Mesodermal cell (in vitro differentiated cells): Measurements from ENCODE around the gene FBXW4.

Experiments
- H3K27ac ChIP-seq: 2 replicates; pipeline ENCODE4 v1.7.0; 2013; ENCODE audit warnings: mild to moderate bottlenecking, low read depth, low read length, moderate library complexity; ENCODE audit not compliant: severe bottlenecking
- H3K36me3 ChIP-seq: 2 replicates; pipeline ENCODE4 v1.7.1; 2013; ENCODE audit warnings: mild to moderate bottlenecking, low read length, moderate library complexity; ENCODE audit not compliant: control insufficient read depth, insufficient read depth
- H3K4me1 ChIP-seq: one replicate; pipeline ENCODE4 v1.7.1; 2013; ENCODE audit warnings: mild to moderate bottlenecking, low read length; ENCODE audit not compliant: insufficient read depth, control insufficient read depth, poor library complexity, severe bottlenecking
- H3K4me3 ChIP-seq: 2 replicates; pipeline ENCODE4 v1.7.0; 2013; ENCODE audit warnings: low read length, control low read depth, mild to moderate bottlenecking; ENCODE audit not compliant: insufficient read depth, poor library complexity, severe bottlenecking; ENCODE audit errors: extremely low read depth
- H3K9me3 ChIP-seq: 2 replicates; pipeline ENCODE4 v1.7.1; 2013; ENCODE audit warnings: mild to moderate bottlenecking, low read length, moderate library complexity; ENCODE audit not compliant: control insufficient read depth
- WGBS, 2 experiments: methylation state at CpG; one replicate each; pipeline ENCODE4 v1.1.5; 2013; ENCODE audit warnings: missing lambda C conversion rate in 2 of 2; ENCODE audit not compliant: insufficient coverage in 2 of 2; 5-methylcytosine and 5-hydroxymethylcytosine counted together

The FBXW4 gene

DNA sequence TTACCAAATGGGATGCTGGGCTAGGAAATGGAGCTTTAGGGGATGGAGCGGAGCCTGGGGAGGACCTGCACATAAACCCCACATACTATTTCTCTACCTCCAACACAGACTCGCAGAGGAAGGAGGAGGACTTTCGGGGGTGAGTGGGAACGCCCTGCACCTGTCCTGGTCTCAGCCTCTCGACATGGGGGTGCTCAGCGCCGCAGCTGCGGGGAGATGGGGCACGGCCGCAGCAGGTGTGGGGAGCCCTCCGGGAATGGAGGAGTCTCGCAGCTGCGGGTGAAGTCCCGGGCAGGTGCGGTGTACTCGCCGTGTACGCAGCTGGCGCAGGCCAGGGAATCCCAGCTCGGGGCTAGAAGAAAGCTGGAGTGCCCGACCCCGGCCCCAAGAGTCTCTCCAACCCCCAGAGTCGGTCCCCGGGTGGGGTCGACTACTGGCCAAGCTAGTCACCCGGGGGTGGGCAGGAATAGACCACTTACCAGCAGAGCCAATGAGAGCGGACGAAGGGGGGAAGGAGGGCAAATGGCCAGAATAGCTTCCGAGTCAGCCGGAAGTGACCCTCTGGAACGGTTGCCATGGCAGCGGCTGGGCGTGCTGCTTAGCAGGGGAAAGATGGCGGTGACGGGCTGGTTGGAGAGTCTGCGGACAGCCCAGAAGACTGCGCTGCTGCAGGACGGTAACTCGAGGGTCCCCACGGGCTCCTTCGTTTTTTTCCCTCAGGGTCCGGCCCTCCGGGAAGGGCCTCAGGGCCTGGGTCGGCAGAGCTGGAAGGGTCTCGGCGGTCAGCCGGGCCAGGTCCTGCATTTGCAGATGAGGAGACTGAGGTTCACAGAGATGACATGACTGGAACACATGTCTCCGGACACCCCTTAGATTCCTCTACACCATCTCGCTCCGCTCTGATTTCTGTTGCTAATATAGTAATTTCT, 107.0 kb downstream of the FBXW4 start, which contains the start of the genes DPCD and POLL:
Gene DPCD (plus strand): TSS at position 597 of the 929 bp plus-strand sequence. CDS start 16 bp downstream, at position 613.
Gene POLL (minus strand): TSS at position 533 of the 929 bp plus-strand sequence. CDS start 897 bp downstream, outside the sequence.
- Histone ChIP-seq H3K4me1 (no peaks in the 10 kb centered on the region), H3K27ac (peak within 1 kb of the TSS; percentile 49)

DNA sequence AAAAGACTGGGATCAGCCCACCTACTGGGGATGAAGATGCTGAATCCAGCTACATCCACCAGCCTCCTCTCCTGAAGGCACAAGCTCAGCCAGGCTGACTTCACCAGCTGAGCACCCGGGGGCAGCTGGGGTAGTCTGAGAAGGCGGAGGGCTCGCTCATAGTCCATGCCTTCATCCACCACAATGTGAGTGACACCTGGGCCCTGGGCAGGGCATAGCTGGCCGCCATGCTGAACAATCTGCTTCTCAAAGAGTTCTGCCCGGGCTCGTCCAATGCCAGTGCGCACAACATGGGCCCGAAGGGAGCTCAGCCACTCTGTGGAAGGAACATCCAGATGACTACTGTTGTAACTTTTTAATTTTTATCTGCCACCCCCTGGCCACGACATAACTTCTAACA, 109.1 kb downstream of the FBXW4 start:
- Histone ChIP-seq H3K36me3 (peaks cover 29% of the 10 kb centered on the region), H3K4me3 (no peak overlapping the region), H3K4me1 (no peaks in the 10 kb centered on the region), H3K9me3 (no peaks in the 10 kb centered on the region), H3K27ac (no peak overlapping the region)
- 92 to 97% methylated on average over 8 to 9 of the region's 9 CpGs for WGBS, 2 experiments

More for the DNA sequence above, 107.0 kb downstream of the FBXW4 start, which contains the start of the genes DPCD and POLL:
- 0 to 1% methylated on average over 33 to 41 of the region's 50 CpGs for WGBS, 2 experiments
- Histone ChIP-seq H3K36me3 (peaks cover 22% of the 10 kb centered on the region), H3K4me3 (peak within 1 kb of the TSS; percentile 95), H3K9me3 (no peaks in the 10 kb centered on the region)

DNA sequence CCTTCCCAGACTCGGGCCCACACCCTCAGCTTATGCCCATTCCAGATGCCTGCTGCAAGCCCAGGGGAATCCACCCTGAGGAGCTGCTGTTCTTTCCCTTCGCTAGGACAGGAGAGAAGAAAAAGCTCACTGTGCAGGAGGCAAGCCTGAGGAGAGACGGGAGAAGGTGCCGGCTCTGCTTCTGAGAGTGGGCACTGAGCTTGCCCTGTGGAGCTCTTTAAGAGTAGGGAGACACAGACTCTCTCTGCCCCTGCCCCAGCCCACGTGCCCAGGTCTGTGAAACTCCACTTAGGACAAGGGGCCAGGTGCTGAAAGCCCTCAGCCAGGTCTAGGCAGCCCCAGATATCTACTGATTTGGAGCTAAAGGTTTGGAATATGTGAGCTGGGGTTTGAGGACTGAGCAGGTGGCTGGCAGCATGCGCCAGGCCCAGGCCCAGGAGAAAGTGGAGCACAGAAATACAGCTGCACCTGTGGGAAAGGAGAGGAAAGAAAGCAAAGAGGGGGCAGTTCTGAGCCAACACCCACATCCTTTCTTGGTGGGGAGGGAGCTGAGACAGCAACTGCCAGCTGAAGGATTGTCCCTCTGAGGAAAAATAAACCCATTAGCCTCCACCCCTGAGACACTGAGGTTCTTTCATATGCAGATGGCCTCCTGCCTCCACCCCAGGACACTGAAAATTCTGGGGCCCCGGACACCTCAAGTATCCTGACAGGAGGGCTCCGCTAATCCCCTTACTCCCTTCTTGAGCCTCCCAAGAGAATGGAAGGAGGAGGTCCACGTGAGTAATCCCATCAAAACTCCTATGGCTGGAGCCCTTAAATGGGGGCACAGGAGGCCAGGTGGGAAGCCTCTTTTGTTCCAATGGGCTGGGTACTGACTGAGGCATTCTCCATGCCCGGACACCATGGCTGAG, 114.2 kb downstream of the FBXW4 start:
- H3K4me3 ChIP-seq, result no peak overlapping the region
- H3K36me3 ChIP-seq, result peaks cover 33% of the 10 kb centered on the region
- 75 to 82% methylated on average over 6 to 7 of the region's 10 CpGs for WGBS, 2 experiments
- H3K4me1 ChIP-seq, result peaks cover 3% of the 10 kb centered on the region
- no peaks in the 10 kb centered on the region for H3K9me3 ChIP-seq
- no peak overlapping the region for H3K27ac ChIP-seq

DNA sequence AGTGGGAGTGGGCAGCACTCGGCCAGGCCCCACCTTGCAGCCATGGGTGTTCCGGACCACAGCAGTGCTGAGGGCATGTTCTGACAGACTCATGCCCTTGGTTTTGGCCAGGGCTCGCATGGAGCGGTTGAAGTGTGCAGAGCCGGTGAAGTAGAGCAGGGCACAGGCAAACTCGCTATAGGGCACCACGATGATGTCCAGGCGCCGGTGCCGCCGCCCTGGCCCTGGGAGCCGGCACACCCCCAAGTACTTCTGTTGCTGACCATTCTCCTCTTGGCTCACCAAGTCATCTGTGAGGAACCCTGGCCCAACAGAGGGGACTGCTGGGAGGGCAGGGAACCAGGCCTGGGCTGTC, 115.5 kb downstream of the FBXW4 start:
- H3K4me3 ChIP-seq, result no peak overlapping the region
- H3K36me3 ChIP-seq, result peaks cover 21% of the 10 kb centered on the region
- peaks cover 3% of the 10 kb centered on the region for H3K4me1 ChIP-seq
- 94 to 96% methylated on average over 12 of the region's 12 CpGs for whole genome bisulfite sequencing, 2 experiments
- H3K27ac ChIP-seq, result no peak overlapping the region
- H3K9me3 ChIP-seq, result no peaks in the 10 kb centered on the region

DNA sequence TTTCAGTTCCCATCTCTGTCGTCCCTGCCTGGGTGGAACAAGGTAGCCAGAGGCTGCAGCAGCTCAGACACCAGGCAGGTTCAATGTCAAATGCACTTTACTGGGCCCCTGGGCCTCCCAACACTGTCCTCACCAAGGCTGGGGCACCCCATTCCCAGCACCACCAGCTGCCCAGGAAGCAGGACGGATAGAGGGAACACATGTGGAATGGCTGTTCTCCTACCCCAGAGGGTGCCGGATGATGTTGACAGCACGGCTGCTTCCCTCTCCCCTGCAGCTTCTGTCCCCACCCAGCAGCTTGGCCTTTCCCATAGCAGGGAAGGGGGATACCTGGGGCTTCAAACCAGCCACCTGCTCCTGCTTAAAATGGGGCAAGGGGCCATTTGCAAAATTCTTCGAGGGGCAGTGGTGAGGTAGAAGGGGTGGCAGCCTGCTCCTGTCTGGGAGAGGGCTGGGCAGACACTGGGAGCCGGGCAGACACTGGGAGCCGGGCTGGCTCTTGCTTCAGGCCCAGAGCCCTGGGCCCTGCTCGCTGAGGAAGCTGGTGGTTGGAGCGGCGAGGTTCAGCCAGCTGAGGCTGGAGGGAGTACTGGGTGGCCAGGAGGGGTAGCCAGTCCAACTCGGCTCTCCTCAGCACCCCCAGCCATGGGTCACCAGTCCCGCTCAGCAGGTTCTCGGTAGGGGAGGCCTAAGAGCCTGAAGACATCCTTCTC, 116.0 kb downstream of the FBXW4 start:
- Histone ChIP-seq H3K4me3 (no peak overlapping the region), H3K36me3 (peaks cover 19% of the 10 kb centered on the region), H3K9me3 (no peaks in the 10 kb centered on the region), H3K27ac (no peak overlapping the region), H3K4me1 (peaks cover 3% of the 10 kb centered on the region)
- 87 to 96% methylated on average over 5 to 10 of the region's 13 CpGs for WGBS, 2 experiments

DNA sequence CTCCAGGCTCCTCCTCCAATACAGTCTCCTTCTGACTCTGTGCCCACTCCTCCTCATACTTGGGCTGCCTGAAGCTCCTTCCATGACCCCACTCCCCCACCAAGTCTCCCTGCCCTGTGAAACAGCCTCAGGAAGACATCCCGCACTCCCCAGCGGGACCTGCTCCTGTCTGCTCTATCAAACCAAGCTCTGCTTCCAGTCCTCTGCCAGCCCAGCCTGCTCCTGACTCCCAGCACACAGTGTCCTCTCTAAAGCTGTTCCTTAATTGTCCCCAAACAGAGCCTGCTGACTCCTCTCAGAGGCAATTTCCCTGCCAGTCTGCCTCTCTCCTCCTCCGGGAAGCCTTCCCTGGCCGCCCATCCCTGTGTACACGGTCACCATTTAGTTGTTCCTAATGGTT, 116.8 kb downstream of the FBXW4 start:
- Histone ChIP-seq H3K36me3 (peaks cover 13% of the 10 kb centered on the region), H3K4me3 (no peak overlapping the region), H3K4me1 (peaks cover 3% of the 10 kb centered on the region), H3K9me3 (no peaks in the 10 kb centered on the region), H3K27ac (no peak overlapping the region)
- WGBS, 2 experiments, result 89 to 94% methylated on average over 5 of the region's 5 CpGs

DNA sequence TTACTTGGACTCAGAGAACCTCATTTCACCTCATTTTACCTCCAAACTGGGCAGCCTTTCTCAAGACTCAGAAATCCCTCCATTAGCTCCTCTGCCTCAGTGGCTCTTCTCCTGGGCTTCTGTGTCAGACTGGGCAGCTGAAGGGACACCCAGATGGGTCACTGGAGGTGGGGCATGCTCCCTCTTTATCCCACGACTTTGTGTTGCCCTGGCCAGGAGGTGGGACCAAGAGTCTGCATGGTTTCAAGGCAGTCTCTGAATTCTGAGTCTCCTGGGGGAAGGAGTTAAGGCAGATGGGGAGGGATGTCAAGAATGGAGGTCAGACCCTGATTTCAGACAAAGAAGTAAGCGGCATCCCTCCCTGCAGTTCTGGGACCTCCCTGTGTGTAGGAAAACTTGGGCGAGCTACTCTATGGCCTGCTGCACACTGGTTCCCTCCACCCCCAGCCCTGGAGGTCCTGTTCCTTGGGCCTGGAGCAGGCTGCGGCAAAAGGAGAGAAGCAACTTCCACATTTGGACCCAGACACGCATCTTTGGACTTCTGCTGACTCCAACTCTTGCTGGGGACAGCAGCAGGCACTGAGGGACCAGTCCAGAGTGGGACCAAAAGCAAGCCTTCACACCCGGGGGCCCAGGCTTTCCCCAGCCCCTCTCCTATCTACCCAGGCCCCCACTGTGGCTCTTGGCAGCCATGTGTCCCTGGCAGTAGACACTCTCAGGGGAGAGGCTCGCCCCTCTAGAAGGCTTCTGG, 117.7 kb downstream of the FBXW4 start:
- H3K36me3 ChIP-seq, result peaks cover 9% of the 10 kb centered on the region
- WGBS, 2 experiments, result 91 to 92% methylated on average over 5 to 6 of the region's 7 CpGs
- peaks cover 3% of the 10 kb centered on the region for H3K4me1 ChIP-seq
- no peak overlapping the region for H3K27ac ChIP-seq
- peaks cover 3% of the 10 kb centered on the region for H3K9me3 ChIP-seq
- H3K4me3 ChIP-seq, result no peak overlapping the region

DNA sequence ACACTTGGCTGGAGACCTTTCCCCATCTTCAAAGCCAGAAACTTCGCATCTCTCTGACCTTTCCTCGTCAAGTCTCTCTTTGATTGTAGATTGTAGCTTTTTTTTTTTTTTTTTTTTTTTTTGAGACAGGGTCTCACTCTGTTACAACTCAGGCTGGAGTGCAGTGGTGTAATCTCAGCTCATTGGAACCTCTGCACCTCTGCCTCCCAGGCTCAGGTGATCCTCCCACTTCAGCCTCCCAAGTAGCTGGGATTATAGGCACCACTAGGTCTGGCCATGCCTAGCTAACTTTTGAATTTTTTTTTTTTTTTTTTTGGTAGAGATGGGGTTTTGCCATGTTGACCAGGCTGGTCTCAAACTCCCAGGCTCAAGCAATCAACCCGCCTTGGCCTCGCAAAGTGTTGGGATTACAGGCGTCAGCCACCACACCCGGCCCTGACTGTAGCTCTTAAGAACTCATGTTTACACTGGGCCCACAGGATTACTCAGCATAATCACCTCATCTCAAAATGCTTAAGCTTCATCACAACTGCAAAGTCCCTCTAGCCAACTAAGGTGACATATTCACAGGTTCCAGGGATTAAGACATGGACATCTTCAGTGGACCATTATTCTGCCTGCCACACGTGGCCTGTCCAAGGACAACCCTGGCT, 118.6 kb downstream of the FBXW4 start:
- Histone ChIP-seq H3K9me3 (peaks cover 3% of the 10 kb centered on the region), H3K4me1 (peaks cover 3% of the 10 kb centered on the region), H3K36me3 (peaks cover 4% of the 10 kb centered on the region), H3K27ac (no peak overlapping the region), H3K4me3 (no peak overlapping the region)
- 88 to 95% methylated on average over 5 of the region's 7 CpGs for WGBS, 2 experiments

DNA sequence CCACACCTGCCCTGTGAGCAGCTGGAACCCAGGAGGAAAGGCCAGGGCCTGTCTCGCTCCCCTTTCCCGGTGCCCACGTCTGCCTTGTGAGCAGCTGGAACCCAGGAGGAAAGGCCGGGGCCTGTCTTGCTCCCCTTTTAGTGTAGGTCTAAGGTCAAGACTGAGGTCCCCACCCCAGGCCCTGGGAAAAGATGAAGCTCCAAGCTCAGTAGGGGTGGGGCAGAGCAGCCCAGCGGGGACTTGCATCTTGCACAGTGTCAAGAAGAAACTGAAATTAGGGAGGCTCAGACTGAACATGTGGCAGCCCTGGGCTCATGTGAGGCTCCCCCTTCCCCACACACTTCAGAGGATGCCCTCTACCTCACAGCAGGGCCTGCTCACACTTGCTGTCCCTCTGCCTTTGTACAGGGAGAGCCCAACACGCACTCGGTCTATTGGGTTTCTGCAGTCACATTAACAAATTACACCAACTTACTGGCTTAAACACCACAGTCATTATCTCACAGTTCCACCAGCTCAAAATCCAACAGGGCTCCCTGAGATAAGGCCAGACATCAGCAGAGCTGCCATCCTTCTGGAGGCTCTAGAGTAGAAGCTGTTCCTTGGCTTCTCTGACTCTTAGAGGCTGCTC, 119.3 kb downstream of the FBXW4 start:
- peaks cover 3% of the 10 kb centered on the region for H3K9me3 ChIP-seq
- WGBS, 2 experiments, result 94 to 98% methylated on average over 5 to 7 of the region's 7 CpGs
- peaks cover 3% of the 10 kb centered on the region for H3K4me1 ChIP-seq
- peaks cover 3% of the 10 kb centered on the region for H3K36me3 ChIP-seq
- H3K4me3 ChIP-seq, result no peak overlapping the region
- H3K27ac ChIP-seq, result no peak overlapping the region
